ENCODE measurements around the gene PTPN11. TPM values are rescaled to one million over a fixed set of nuclear protein-coding genes. Genes with fewer than 3 reads are reported as not detected.
A peak's percentile ranks its signal among the peaks of the same experiment; 100 is the strongest.

Gene PTPN11
- total and polyA plus RNA-seq, 4 donors, result 33.7 to 73.3 (median 36.4) TPM

DNA sequence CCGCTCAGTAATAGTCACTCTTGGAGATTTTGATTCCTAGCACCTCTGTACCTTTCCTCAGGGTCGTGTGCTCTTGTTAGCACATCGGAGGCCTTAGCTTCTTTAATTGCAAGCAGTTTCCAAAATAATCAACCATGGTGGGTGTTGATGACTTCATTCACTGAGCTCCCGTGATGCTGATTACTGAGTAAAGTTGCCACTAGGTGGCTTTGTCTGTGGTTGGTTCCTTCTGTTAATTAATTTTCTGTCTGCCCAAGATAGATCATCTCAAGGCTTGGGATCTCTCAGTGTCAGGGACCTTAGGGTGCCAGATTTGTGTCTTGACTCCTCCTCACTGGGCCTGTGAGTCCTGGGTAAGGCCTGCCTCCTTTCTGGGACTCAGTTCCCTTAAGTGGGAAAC is 54.3 kb downstream of the PTPN11 start:
- no peaks in the 10 kb centered on the region for H3K27me3 ChIP-seq (ENCODE audit: control insufficient read depth in 4 of 4, insufficient read depth in 4 of 4, low read length in 3 of 4)
- peaks cover 0 to 23% (median 18%) of the 10 kb centered on the region in 4 donors for H3K36me3 ChIP-seq (ENCODE audit: control insufficient read depth in 4 of 4, insufficient read depth in 3 of 4, low read depth in 1 of 4, low read length in 3 of 4)
- H3K9ac ChIP-seq (ENCODE audit: low read depth in 1 of 2, low read length in 2 of 2), result no peak overlapping the region
- no peaks in the 10 kb centered on the region for H3K9me3 ChIP-seq (ENCODE audit: control insufficient read depth in 4 of 4, low read length in 3 of 4)
- H3K4me1 ChIP-seq (ENCODE audit: control insufficient read depth in 4 of 4, insufficient read depth in 4 of 4, low read length in 3 of 4), result peaks cover 0 to 11% (median 2%) of the 10 kb centered on the region in 4 donors
- DNase-seq (ENCODE audit: low spot score), result no peak
- 93% methylated on average over 4 of the region's 4 CpGs for WGBS
- H3K27ac ChIP-seq (ENCODE audit: low read depth in 1 of 2, low read length in 2 of 2), result no peak overlapping the region
- TF ChIP-seq RAD21 (IDR thresholded peaks at IDR 0.05), result peak in 1 of 2 donors; percentile 34
- no peak for TF ChIP-seq GABPA (IDR thresholded peaks at IDR 0.05 in 1 of 2, conservative IDR thresholded peaks at IDR 0.05 in 1 of 2)
- no peak overlapping the region for H3K4me3 ChIP-seq (ENCODE audit: low read depth in 1 of 3, low read length in 3 of 3)

DNA sequence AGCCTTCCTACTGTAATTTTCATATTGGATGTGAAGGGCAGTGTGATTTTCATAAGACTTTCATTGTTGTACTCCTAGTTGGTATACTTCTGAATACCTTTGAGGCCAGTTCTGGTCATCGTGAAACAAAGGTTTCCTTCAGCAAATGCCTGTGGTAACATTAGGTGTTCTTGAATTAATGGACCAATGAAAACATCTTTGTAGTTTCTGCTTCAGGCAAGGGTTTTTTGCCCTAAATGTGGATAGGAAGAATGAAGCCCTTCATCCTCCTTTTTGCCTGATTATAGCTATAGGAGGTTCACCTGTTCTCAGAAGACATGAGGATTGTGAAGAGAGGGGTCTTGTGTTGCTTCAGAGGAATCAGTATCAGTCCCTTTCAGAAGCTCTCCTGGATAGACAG is 60.7 kb downstream of the PTPN11 start:
- WGBS, result 100% methylated on average over 1 of the region's 1 CpG
- TF ChIP-seq, protein P1, sequence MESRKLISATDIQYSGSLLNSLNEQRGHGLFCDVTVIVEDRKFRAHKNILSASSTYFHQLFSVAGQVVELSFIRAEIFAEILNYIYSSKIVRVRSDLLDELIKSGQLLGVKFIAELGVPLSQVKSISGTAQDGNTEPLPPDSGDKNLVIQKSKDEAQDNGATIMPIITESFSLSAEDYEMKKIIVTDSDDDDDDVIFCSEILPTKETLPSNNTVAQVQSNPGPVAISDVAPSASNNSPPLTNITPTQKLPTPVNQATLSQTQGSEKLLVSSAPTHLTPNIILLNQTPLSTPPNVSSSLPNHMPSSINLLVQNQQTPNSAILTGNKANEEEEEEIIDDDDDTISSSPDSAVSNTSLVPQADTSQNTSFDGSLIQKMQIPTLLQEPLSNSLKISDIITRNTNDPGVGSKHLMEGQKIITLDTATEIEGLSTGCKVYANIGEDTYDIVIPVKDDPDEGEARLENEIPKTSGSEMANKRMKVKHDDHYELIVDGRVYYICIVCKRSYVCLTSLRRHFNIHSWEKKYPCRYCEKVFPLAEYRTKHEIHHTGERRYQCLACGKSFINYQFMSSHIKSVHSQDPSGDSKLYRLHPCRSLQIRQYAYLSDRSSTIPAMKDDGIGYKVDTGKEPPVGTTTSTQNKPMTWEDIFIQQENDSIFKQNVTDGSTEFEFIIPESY (IDR thresholded peaks at IDR 0.05), result no peak
- TF ChIP-seq JUND (IDR thresholded peaks at IDR 0.05) (no peak), RAD21 (IDR thresholded peaks at IDR 0.05) (no peak), HNF4A (conservative IDR thresholded peaks at IDR 0.05) (no peak), YY1 (IDR thresholded peaks at IDR 0.05) (no peak), TAF1 (conservative IDR thresholded peaks at IDR 0.05) (no peak), NR2F2 (IDR thresholded peaks at IDR 0.05) (no peak), FOXA1 (IDR thresholded peaks at IDR 0.05) (no peak), GABPA (IDR thresholded peaks at IDR 0.05 in 1 of 2, conservative IDR thresholded peaks at IDR 0.05 in 1 of 2) (no peak), HNF4G (IDR thresholded peaks at IDR 0.05) (no peak), FOXA2 (IDR thresholded peaks at IDR 0.05) (no peak), SP1 (IDR thresholded peaks at IDR 0.05) (no peak), RXRA (IDR thresholded peaks at IDR 0.05) (no peak), EGR1 (IDR thresholded peaks at IDR 0.05; ENCODE audit: low read depth in 2 of 2) (no peak)
- TF ChIP-seq, protein P2, sequence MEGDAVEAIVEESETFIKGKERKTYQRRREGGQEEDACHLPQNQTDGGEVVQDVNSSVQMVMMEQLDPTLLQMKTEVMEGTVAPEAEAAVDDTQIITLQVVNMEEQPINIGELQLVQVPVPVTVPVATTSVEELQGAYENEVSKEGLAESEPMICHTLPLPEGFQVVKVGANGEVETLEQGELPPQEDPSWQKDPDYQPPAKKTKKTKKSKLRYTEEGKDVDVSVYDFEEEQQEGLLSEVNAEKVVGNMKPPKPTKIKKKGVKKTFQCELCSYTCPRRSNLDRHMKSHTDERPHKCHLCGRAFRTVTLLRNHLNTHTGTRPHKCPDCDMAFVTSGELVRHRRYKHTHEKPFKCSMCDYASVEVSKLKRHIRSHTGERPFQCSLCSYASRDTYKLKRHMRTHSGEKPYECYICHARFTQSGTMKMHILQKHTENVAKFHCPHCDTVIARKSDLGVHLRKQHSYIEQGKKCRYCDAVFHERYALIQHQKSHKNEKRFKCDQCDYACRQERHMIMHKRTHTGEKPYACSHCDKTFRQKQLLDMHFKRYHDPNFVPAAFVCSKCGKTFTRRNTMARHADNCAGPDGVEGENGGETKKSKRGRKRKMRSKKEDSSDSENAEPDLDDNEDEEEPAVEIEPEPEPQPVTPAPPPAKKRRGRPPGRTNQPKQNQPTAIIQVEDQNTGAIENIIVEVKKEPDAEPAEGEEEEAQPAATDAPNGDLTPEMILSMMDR (IDR thresholded peaks at IDR 0.05; ENCODE audit: low read depth, low read length, missing input control), result no peak
- TF ChIP-seq, protein P3, sequence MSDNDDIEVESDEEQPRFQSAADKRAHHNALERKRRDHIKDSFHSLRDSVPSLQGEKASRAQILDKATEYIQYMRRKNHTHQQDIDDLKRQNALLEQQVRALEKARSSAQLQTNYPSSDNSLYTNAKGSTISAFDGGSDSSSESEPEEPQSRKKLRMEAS (IDR thresholded peaks at IDR 0.05), result no peak
- TF ChIP-seq, protein P4, sequence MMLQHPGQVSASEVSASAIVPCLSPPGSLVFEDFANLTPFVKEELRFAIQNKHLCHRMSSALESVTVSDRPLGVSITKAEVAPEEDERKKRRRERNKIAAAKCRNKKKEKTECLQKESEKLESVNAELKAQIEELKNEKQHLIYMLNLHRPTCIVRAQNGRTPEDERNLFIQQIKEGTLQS (IDR thresholded peaks at IDR 0.05), result no peak
- TF ChIP-seq, protein P5, sequence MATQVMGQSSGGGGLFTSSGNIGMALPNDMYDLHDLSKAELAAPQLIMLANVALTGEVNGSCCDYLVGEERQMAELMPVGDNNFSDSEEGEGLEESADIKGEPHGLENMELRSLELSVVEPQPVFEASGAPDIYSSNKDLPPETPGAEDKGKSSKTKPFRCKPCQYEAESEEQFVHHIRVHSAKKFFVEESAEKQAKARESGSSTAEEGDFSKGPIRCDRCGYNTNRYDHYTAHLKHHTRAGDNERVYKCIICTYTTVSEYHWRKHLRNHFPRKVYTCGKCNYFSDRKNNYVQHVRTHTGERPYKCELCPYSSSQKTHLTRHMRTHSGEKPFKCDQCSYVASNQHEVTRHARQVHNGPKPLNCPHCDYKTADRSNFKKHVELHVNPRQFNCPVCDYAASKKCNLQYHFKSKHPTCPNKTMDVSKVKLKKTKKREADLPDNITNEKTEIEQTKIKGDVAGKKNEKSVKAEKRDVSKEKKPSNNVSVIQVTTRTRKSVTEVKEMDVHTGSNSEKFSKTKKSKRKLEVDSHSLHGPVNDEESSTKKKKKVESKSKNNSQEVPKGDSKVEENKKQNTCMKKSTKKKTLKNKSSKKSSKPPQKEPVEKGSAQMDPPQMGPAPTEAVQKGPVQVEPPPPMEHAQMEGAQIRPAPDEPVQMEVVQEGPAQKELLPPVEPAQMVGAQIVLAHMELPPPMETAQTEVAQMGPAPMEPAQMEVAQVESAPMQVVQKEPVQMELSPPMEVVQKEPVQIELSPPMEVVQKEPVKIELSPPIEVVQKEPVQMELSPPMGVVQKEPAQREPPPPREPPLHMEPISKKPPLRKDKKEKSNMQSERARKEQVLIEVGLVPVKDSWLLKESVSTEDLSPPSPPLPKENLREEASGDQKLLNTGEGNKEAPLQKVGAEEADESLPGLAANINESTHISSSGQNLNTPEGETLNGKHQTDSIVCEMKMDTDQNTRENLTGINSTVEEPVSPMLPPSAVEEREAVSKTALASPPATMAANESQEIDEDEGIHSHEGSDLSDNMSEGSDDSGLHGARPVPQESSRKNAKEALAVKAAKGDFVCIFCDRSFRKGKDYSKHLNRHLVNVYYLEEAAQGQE (IDR thresholded peaks at IDR 0.05), result no peak
- Histone ChIP-seq H3K27ac (ENCODE audit: low read depth in 1 of 2, low read length in 2 of 2) (no peak overlapping the region), H3K4me1 (ENCODE audit: control insufficient read depth in 4 of 4, insufficient read depth in 4 of 4, low read length in 3 of 4) (no peaks in the 10 kb centered on the region), H3K4me3 (ENCODE audit: low read depth in 1 of 3, low read length in 3 of 3) (no peak overlapping the region), H3K9ac (ENCODE audit: low read depth in 1 of 2, low read length in 2 of 2) (no peak overlapping the region), H3K36me3 (ENCODE audit: control insufficient read depth in 4 of 4, insufficient read depth in 3 of 4, low read depth in 1 of 4, low read length in 3 of 4) (peaks cover 8 to 69% (median 37%) of the 10 kb centered on the region in 4 donors), H3K9me3 (ENCODE audit: control insufficient read depth in 4 of 4, low read length in 3 of 4) (no peaks in the 10 kb centered on the region), H3K27me3 (ENCODE audit: control insufficient read depth in 4 of 4, insufficient read depth in 4 of 4, low read length in 3 of 4) (no peaks in the 10 kb centered on the region)
- DNase-seq (ENCODE audit: low spot score), result no peak

All from liver (tissue), 9 donors.